HG03520 (cell line): ENCODE measurements around the gene SLC38A11.

ENCODE experiments used
- ATAC-seq: cut with Tn5 transposase; IDR thresholded peaks from one replicate; pipeline ENCODE4 v1.9.1; 2021; ENCODE audit warnings: mild to moderate bottlenecking, moderate library complexity; ENCODE audit not compliant: unreplicated experiment

SLC38A11 gene

GRCh38 chr2:164846276-164846675 is 109.0 kb downstream of the SLC38A11 start:
- no peak for ATAC-seq
